Central memory CD8-positive, alpha-beta T cell (primary cell): ENCODE results near the gene USP46.

Source experiments
- ATAC-seq: fragments of 150-1000 bp; cut with Tn5 transposase; replicated peaks from 2 replicates; pipeline ENCODE4 v1.10.0; 2022; ENCODE audit warnings: mild to moderate bottlenecking, moderate FRiP score, moderate number of reproducible peaks; ENCODE audit not compliant: poor library complexity, severe bottlenecking; ENCODE audit errors: extremely low read depth
- DNase-seq, 2 donors: peaks; one replicate each; pipeline ENCODE4 v3.0.0; 2021; ENCODE audit warnings: low spot score in 2 of 2
- H3K27ac Mint-ChIP-seq: one replicate; pipeline ENCODE4 v1.8.0; 2022; ENCODE audit warnings: low read depth, mild to moderate bottlenecking, moderate library complexity, mixed read lengths
- H3K27me3 Mint-ChIP-seq: one replicate; pipeline ENCODE4 v1.8.0; 2022; ENCODE audit warnings: mixed read lengths
- H3K36me3 Mint-ChIP-seq: one replicate; pipeline ENCODE4 v1.8.0; 2022; ENCODE audit warnings: mild to moderate bottlenecking, moderate library complexity, mixed read lengths; ENCODE audit not compliant: insufficient read depth
- H3K4me1 Mint-ChIP-seq: one replicate; pipeline ENCODE4 v1.8.0; 2022; ENCODE audit warnings: mixed read lengths
- H3K4me3 Mint-ChIP-seq: one replicate; pipeline ENCODE4 v1.8.0; 2022; ENCODE audit warnings: mild to moderate bottlenecking, moderate library complexity, mixed read lengths
- H3K9me3 Mint-ChIP-seq: one replicate; pipeline ENCODE4 v1.8.0; 2022; ENCODE audit warnings: mixed read lengths

Gene USP46

GRCh38 chr4:52670739-52671138 is 11.6 kb upstream of the USP46 start:
- Mint-ChIP-seq H3K27me3 (peaks cover 56% of the 10 kb centered on the region), H3K4me1 (no peaks in the 10 kb centered on the region), H3K36me3 (no peaks in the 10 kb centered on the region), H3K9me3 (no peaks in the 10 kb centered on the region), H3K4me3 (no peak overlapping the region), H3K27ac (no peak overlapping the region)
- ATAC-seq (no peak), DNase-seq (no peak)

- no peak for ATAC-seq
- Mint-ChIP-seq H3K4me1 (no peaks in the 10 kb centered on the region), H3K36me3 (no peaks in the 10 kb centered on the region), H3K4me3 (no peak overlapping the region), H3K27me3 (peaks cover 56% of the 10 kb centered on the region), H3K9me3 (no peaks in the 10 kb centered on the region), H3K27ac (no peak overlapping the region)
- no peak for DNase-seq
Measured at GRCh38 chr4:52670121-52670520, 11.0 kb upstream of the USP46 start.

- Mint-ChIP-seq H3K27ac (no peak overlapping the region), H3K36me3 (no peaks in the 10 kb centered on the region), H3K4me3 (no peak overlapping the region), H3K27me3 (peaks cover 37% of the 10 kb centered on the region), H3K9me3 (no peaks in the 10 kb centered on the region), H3K4me1 (peaks cover 4% of the 10 kb centered on the region)
- DNase-seq (no peak), ATAC-seq (peak; percentile 58)
Measured at GRCh38 chr4:52665592-52665991, 6.5 kb upstream of the USP46 start.

- no peak for ATAC-seq
Measured at GRCh38 chr4:52664479-52664878, 5.4 kb upstream of the USP46 start.

GRCh38 chr4:52661966-52662690 is 3.0 kb upstream of the USP46 start:
- Mint-ChIP-seq H3K9me3 (no peaks in the 10 kb centered on the region), H3K36me3 (peaks cover 5% of the 10 kb centered on the region), H3K27ac (no peak overlapping the region), H3K27me3 (peaks cover 4% of the 10 kb centered on the region), H3K4me3 (no peak overlapping the region), H3K4me1 (peaks cover 24% of the 10 kb centered on the region)
- ATAC-seq = no peak
- no peak for DNase-seq

More at GRCh38 chr4:52664479-52664878, 5.4 kb upstream of the USP46 start:
- no peak for DNase-seq
- no peaks in the 10 kb centered on the region for H3K9me3 Mint-ChIP-seq
- H3K27ac Mint-ChIP-seq = no peak overlapping the region
- peaks cover 12% of the 10 kb centered on the region for H3K4me1 Mint-ChIP-seq
- peaks cover 3% of the 10 kb centered on the region for H3K36me3 Mint-ChIP-seq
- H3K27me3 Mint-ChIP-seq = peaks cover 26% of the 10 kb centered on the region
- no peak overlapping the region for H3K4me3 Mint-ChIP-seq

GRCh38 chr4:52660643-52661042 is 1.5 kb upstream of the USP46 start:
- ATAC-seq = no peak
- Mint-ChIP-seq H3K9me3 (no peaks in the 10 kb centered on the region), H3K4me3 (peak overlapping the region; percentile 81), H3K36me3 (peaks cover 5% of the 10 kb centered on the region), H3K4me1 (peaks cover 33% of the 10 kb centered on the region), H3K27me3 (no peaks in the 10 kb centered on the region), H3K27ac (no peak overlapping the region)
- DNase-seq = no peak

- DNase-seq = no peak
- H3K36me3 Mint-ChIP-seq = peaks cover 5% of the 10 kb centered on the region
Measured at GRCh38 chr4:52659722-52660261, 691 bp upstream of the USP46 start.

GRCh38 chr4:52658641-52659000 is 480 bp downstream of the USP46 start:
- Mint-ChIP-seq H3K27me3 (no peaks in the 10 kb centered on the region), H3K36me3 (peaks cover 5% of the 10 kb centered on the region), H3K27ac (no peak overlapping the region), H3K4me3 (peak overlapping the region; percentile 81), H3K4me1 (peaks cover 34% of the 10 kb centered on the region), H3K9me3 (no peaks in the 10 kb centered on the region)
- ATAC-seq = no peak
- no peak for DNase-seq

More at GRCh38 chr4:52659722-52660261, 691 bp upstream of the USP46 start:
- H3K4me3 Mint-ChIP-seq = peak overlapping the region; percentile 81
- peaks cover 34% of the 10 kb centered on the region for H3K4me1 Mint-ChIP-seq
- H3K27ac Mint-ChIP-seq = peak overlapping the region; percentile 65
- ATAC-seq = peak; percentile 20
- H3K27me3 Mint-ChIP-seq = no peaks in the 10 kb centered on the region
- H3K9me3 Mint-ChIP-seq = no peaks in the 10 kb centered on the region

GRCh38 chr4:52657618-52658501 is 1.2 kb downstream of the USP46 start:
- Mint-ChIP-seq H3K27ac (peak overlapping the region; percentile 63), H3K36me3 (peaks cover 5% of the 10 kb centered on the region), H3K4me1 (peaks cover 34% of the 10 kb centered on the region), H3K27me3 (no peaks in the 10 kb centered on the region), H3K9me3 (no peaks in the 10 kb centered on the region), H3K4me3 (peak overlapping the region; percentile 81)
- DNase-seq (no peak), ATAC-seq (no peak)

- Mint-ChIP-seq H3K27ac (no peak overlapping the region), H3K9me3 (no peaks in the 10 kb centered on the region), H3K27me3 (no peaks in the 10 kb centered on the region), H3K4me3 (peak overlapping the region; percentile 81), H3K36me3 (peaks cover 5% of the 10 kb centered on the region), H3K4me1 (peaks cover 34% of the 10 kb centered on the region)
- DNase-seq (no peak), ATAC-seq (no peak)
Measured at GRCh38 chr4:52657292-52657617, 1.8 kb downstream of the USP46 start.

GRCh38 chr4:52655506-52655905 is 3.6 kb downstream of the USP46 start:
- DNase-seq = no peak
- no peaks in the 10 kb centered on the region for H3K27me3 Mint-ChIP-seq
- H3K4me3 Mint-ChIP-seq = no peak overlapping the region
- ATAC-seq = no peak
- peaks cover 37% of the 10 kb centered on the region for H3K4me1 Mint-ChIP-seq
- no peaks in the 10 kb centered on the region for H3K9me3 Mint-ChIP-seq
- peaks cover 5% of the 10 kb centered on the region for H3K36me3 Mint-ChIP-seq
- peak overlapping the region; percentile 38 for H3K27ac Mint-ChIP-seq

GRCh38 chr4:52651996-52652672 is 7.0 kb downstream of the USP46 start:
- no peak for ATAC-seq
- no peak overlapping the region for H3K4me3 Mint-ChIP-seq
- H3K27ac Mint-ChIP-seq = peak overlapping the region; percentile 8

More at GRCh38 chr4:52651996-52652672, 7.0 kb downstream of the USP46 start:
- Mint-ChIP-seq H3K9me3 (no peaks in the 10 kb centered on the region), H3K27me3 (no peaks in the 10 kb centered on the region), H3K36me3 (no peaks in the 10 kb centered on the region), H3K4me1 (peaks cover 38% of the 10 kb centered on the region)
- no peak for DNase-seq
